ENCODE data around the gene OTOP1.
"Not testable (repeated sequence)": the region's sequence is repeated elsewhere in the genome, so short reads cannot be mapped to it uniquely, and the experiment has no call there.

DNA sequence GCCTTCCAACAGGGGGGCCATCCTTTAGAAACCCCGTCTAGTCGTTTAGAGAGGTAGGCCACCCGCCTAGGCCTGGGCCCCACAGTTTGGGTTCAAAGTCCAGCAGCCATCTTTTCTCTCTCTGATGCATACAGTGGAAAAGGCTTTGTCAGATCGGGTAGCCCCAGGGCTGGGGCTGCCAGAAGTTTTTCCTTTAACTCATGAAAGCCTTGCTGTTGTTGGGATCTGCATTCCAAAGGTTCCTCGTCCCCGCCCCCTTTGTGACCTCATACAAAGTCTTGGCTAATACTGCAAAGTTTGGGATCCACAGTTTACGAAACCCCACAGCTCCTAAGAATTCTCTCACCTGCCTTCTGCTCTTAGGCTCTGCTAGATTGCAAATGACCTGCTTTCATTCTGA is 64.5 kb downstream of the OTOP1 start:
- TF ChIP-seq EP300, POLR2A (IDR thresholded peaks at IDR 0.05): not testable (repeated sequence)
- TF ChIP-seq, protein P1, sequence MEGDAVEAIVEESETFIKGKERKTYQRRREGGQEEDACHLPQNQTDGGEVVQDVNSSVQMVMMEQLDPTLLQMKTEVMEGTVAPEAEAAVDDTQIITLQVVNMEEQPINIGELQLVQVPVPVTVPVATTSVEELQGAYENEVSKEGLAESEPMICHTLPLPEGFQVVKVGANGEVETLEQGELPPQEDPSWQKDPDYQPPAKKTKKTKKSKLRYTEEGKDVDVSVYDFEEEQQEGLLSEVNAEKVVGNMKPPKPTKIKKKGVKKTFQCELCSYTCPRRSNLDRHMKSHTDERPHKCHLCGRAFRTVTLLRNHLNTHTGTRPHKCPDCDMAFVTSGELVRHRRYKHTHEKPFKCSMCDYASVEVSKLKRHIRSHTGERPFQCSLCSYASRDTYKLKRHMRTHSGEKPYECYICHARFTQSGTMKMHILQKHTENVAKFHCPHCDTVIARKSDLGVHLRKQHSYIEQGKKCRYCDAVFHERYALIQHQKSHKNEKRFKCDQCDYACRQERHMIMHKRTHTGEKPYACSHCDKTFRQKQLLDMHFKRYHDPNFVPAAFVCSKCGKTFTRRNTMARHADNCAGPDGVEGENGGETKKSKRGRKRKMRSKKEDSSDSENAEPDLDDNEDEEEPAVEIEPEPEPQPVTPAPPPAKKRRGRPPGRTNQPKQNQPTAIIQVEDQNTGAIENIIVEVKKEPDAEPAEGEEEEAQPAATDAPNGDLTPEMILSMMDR (IDR thresholded peaks at IDR 0.05), result not testable (repeated sequence)
